Suprapubic skin (tissue), 4 donors: ENCODE data around the gene ADGRF1.

Experiments
- POLR2A ChIP-seq, 2 donors: fragments of 450-650 bp; IDR thresholded peaks; one replicate each; pipeline ENCODE4 v1.6.1; 2017; ENCODE audit warnings: antibody characterized with exemption in 2 of 2, mild to moderate bottlenecking in 2 of 2, moderate library complexity in 2 of 2
- POLR2AphosphoS5 ChIP-seq, 3 donors: sonication (generic); formaldehyde crosslinking; IDR thresholded peaks; one replicate each; pipeline ENCODE4 v1.6.1; 2017; ENCODE audit warnings: antibody characterized with exemption in 3 of 3

GRCh38 chr6:47073125-47074110 lies 31.3 kb upstream of the ADGRF1 start:
- TF ChIP-seq POLR2A (IDR thresholded peaks at IDR 0.05) (no peak), POLR2AphosphoS5 (IDR thresholded peaks at IDR 0.05) (no peak)
